Hepatocyte (in vitro differentiated cells): ENCODE measurements around the gene RPL29. TPM values are rescaled to one million over a fixed set of nuclear protein-coding genes. Genes with fewer than 3 reads are reported as not detected.
"Not testable (repeated sequence)": the region's sequence is repeated elsewhere in the genome, so short reads cannot be mapped to it uniquely, and the experiment has no call there.

Experiments
- DNase-seq: peaks from one replicate; pipeline ENCODE4 v3.0.0-alpha.2; 2016; ENCODE audit warnings: low spot score
- H2AFZ ChIP-seq: fragments of 200-600 bp; sonication (generic); 2 replicates; pipeline ENCODE4 v1.6.0; 2016; ENCODE audit warnings: antibody characterized with exemption, mild to moderate bottlenecking
- H3K27ac ChIP-seq: fragments of 200-600 bp; sonication (generic); 2 replicates; pipeline ENCODE4 v1.5.1; 2016; ENCODE audit warnings: mild to moderate bottlenecking
- H3K27me3 ChIP-seq: fragments of 200-600 bp; sonication (generic); 2 replicates; pipeline ENCODE4 v1.6.1; 2016
- H3K36me3 ChIP-seq: fragments of 200-600 bp; sonication (generic); replicated peaks from 2 replicates; pipeline ENCODE4 v1.5.1; 2016; ENCODE audit warnings: low read depth; ENCODE audit not compliant: insufficient read depth
- H3K4me1 ChIP-seq: fragments of 200-600 bp; sonication (generic); 2 replicates; pipeline ENCODE4 v1.5.1; 2016; ENCODE audit warnings: mild to moderate bottlenecking, moderate library complexity; ENCODE audit not compliant: insufficient read depth
- H3K4me2 ChIP-seq: fragments of 200-600 bp; sonication (generic); 2 replicates; pipeline ENCODE4 v1.6.0; 2016
- H3K4me3 ChIP-seq: fragments of 200-600 bp; sonication (generic); 2 replicates; pipeline ENCODE4 v1.5.1; 2016; ENCODE audit warnings: mild to moderate bottlenecking
- H3K79me2 ChIP-seq: fragments of 200-600 bp; sonication (generic); 2 replicates; pipeline ENCODE4 v1.6.0; 2017; ENCODE audit warnings: mild to moderate bottlenecking
- H3K9me2 ChIP-seq: fragments of 200-600 bp; sonication (generic); replicated peaks from 2 replicates; pipeline ENCODE4 v1.6.0; 2017; ENCODE audit warnings: mild to moderate bottlenecking; ENCODE audit not compliant: insufficient read depth
- H3K9me3 ChIP-seq: fragments of 200-600 bp; sonication (generic); 2 replicates; pipeline ENCODE4 v1.5.1; 2016; ENCODE audit warnings: low read depth, mild to moderate bottlenecking
- H4K20me1 ChIP-seq: fragments of 200-600 bp; sonication (generic); 2 replicates; pipeline ENCODE4 v1.6.0; 2016; ENCODE audit warnings: mild to moderate bottlenecking; ENCODE audit not compliant: insufficient read depth, poor library complexity, severe bottlenecking
- CTCF ChIP-seq: fragments of 200-600 bp; sonication (generic); IDR thresholded peaks from 2 replicates; pipeline ENCODE4 v1.5.1; 2016; ENCODE audit warnings: antibody characterized with exemption, mild to moderate bottlenecking; ENCODE audit not compliant: poor library complexity
- EZH2 ChIP-seq: fragments of 200-600 bp; sonication (generic); IDR thresholded peaks from 2 replicates; pipeline ENCODE4 v1.6.1; 2016; ENCODE audit warnings: antibody characterized with exemption, mild to moderate bottlenecking, borderline replicate concordance
- EZH2phosphoT487 ChIP-seq: fragments of 200-600 bp; sonication (generic); IDR thresholded peaks from one replicate; pipeline ENCODE4 v1.6.1; 2018; ENCODE audit warnings: antibody characterized with exemption, mild to moderate bottlenecking, low read depth, moderate library complexity; ENCODE audit not compliant: unreplicated experiment, severe bottlenecking
- WGBS: methylation state at CpG from one replicate; pipeline ENCODE4 v1.1.6; 2016; ENCODE audit warnings: low lambda C conversion rate; ENCODE audit errors: missing lambda C conversion rate; 5-methylcytosine and 5-hydroxymethylcytosine counted together
- polyA plus RNA-seq: library from polyadenylated mRNA; unstranded; fragments of >200 nt; fragmentation: Nextera tagmentation; extraction: Ambion mirVana; gene quantifications from 2 replicates; pipeline ENCODE4 v1.2.1, GENCODE V29; 2016
- total RNA-seq: library from RNA; depleted of rRNA; stranded (reverse); fragments of >200 nt; gene quantifications from 2 replicates; pipeline ENCODE4 v1.2.3, GENCODE V29; 2014

Gene RPL29
- total and polyA plus RNA-seq, 2 experiments from 2014 or later: 786 to 981 TPM

- H4K20me1 ChIP-seq: no peaks in the 10 kb centered on the region
- no peaks in the 10 kb centered on the region for H3K36me3 ChIP-seq
- H3K9me3 ChIP-seq: no peaks in the 10 kb centered on the region
- no peak overlapping the region for H3K4me3 ChIP-seq
- H3K9me2 ChIP-seq: no peaks in the 10 kb centered on the region
- no peak overlapping the region for H3K27ac ChIP-seq
- no peaks in the 10 kb centered on the region for H3K79me2 ChIP-seq
- H2AFZ ChIP-seq: no peak overlapping the region
- H3K4me2 ChIP-seq: no peak overlapping the region
- WGBS: 87% methylated on average over 5 of the region's 5 CpGs
- peaks cover 8% of the 10 kb centered on the region for H3K4me1 ChIP-seq
- TF ChIP-seq CTCF (no peak), EZH2phosphoT487 (no peak), EZH2 (no peak)
- DNase-seq: no peak
- H3K27me3 ChIP-seq: no peaks in the 10 kb centered on the region
Observed at GRCh38 chr3:52036222-52036694, 40.6 kb upstream of the RPL29 start.

GRCh38 chr3:52034651-52035050 lies 39.0 kb upstream of the RPL29 start:
- H3K4me3 ChIP-seq: no peak overlapping the region
- no peaks in the 10 kb centered on the region for H4K20me1 ChIP-seq
- no peaks in the 10 kb centered on the region for H3K27me3 ChIP-seq
- H3K36me3 ChIP-seq: no peaks in the 10 kb centered on the region
- no peak overlapping the region for H3K4me2 ChIP-seq
- H3K79me2 ChIP-seq: no peaks in the 10 kb centered on the region
- no peak overlapping the region for H2AFZ ChIP-seq
- peak overlapping the region; percentile 47 for H3K27ac ChIP-seq
- DNase-seq: no peak
- H3K9me2 ChIP-seq: no peaks in the 10 kb centered on the region
- H3K4me1 ChIP-seq: peaks cover 8% of the 10 kb centered on the region
- TF ChIP-seq EZH2 (no peak), CTCF (no peak), EZH2phosphoT487 (no peak)
- H3K9me3 ChIP-seq: no peaks in the 10 kb centered on the region
- WGBS: 81% methylated on average over 3 of the region's 3 CpGs

GRCh38 chr3:52034212-52034611 lies 38.5 kb upstream of the RPL29 start:
- no peaks in the 10 kb centered on the region for H3K9me3 ChIP-seq
- TF ChIP-seq EZH2phosphoT487 (no peak), CTCF (no peak), EZH2 (no peak)
- no peaks in the 10 kb centered on the region for H3K9me2 ChIP-seq
- DNase-seq: no peak
- no peaks in the 10 kb centered on the region for H3K27me3 ChIP-seq
- no peak overlapping the region for H3K4me2 ChIP-seq
- H3K79me2 ChIP-seq: no peaks in the 10 kb centered on the region
- H4K20me1 ChIP-seq: no peaks in the 10 kb centered on the region
- WGBS: 90% methylated on average over 5 of the region's 5 CpGs
- no peaks in the 10 kb centered on the region for H3K36me3 ChIP-seq
- H2AFZ ChIP-seq: no peak overlapping the region
- H3K4me3 ChIP-seq: no peak overlapping the region
- H3K27ac ChIP-seq: peak overlapping the region; percentile 47
- peaks cover 8% of the 10 kb centered on the region for H3K4me1 ChIP-seq

- H3K36me3 ChIP-seq, H3K9me2 ChIP-seq, H2AFZ ChIP-seq, H3K79me2 ChIP-seq, H3K27me3 ChIP-seq, H3K4me1 ChIP-seq, H3K4me2 ChIP-seq, H4K20me1 ChIP-seq, DNase-seq, H3K9me3 ChIP-seq, H3K4me3 ChIP-seq: not testable (repeated sequence)
- WGBS: 68% methylated on average over 6 of the region's 6 CpGs
- H3K27ac ChIP-seq: peak overlapping the region; percentile 47
Observed at GRCh38 chr3:52033748-52034147, 38.1 kb upstream of the RPL29 start.
